ENCODE data around the gene ARHGAP8.

ARHGAP8 gene

DNA sequence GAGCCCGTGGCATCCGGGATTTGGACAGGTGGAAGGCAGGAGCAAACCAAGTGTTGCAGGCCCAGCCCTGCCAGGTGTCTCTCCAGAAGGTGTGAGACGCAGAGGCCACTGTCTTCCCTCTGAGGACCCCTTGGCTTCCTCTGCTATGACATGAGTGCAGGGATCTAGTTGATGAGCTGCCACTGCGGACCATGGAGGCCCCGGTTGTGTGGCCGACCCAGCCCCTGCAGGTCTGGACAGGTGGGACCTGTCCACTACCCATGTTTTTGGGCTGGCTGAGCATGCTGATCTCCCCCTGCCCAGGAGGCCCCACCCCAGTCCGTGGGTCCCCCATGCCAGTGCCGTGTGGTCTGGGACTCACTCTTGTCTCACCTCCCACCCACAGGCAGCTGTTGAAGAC is 27.5 kb upstream of the ARHGAP8 start:
- DNase-seq (ENCODE audit: low read depth in 3 of 3) = no peak

DNA sequence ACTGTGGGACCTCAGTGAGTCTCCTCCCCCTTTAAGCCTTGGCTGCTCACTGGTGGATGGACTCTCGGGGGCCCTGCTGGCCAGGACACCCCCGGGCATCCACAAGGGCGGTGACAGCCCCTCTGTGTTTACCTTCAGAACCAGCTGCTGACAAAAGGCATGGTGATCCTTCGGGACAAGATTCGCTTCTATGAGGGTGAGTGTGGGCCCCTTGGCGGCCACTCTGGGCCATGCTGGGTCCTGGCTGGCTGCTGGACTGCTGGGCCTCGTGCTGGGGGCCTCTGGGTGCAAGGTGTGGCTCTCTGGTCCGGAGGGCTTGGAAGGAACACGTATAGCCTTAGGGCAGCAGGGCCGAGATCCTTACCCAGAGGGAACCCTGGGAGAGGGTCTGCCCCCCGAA is 25.9 kb upstream of the ARHGAP8 start:
- DNase-seq (ENCODE audit: low read depth in 3 of 3) = no peak

DNA sequence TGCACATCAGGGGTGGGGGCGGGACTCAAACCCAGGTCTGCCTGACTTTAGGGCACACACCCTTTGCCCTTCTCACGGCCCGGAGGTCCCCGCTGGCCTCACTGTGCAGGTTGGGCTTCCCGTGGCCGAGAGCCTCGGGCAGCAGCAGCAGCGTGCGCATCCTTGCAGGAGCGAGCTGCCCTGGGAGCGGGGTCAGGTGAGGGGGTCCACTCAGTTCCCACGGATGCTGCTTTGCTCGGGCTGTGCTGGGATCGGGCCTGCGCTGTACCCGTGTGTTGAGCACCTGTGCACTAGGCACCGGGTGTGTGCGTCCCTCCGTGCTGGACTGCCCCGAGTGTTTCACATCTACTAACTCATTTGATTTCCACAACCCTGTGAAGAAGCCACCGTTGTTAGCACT is 25.2 kb upstream of the ARHGAP8 start:
- DNase-seq (ENCODE audit: low read depth in 3 of 3) = no peak

DNA sequence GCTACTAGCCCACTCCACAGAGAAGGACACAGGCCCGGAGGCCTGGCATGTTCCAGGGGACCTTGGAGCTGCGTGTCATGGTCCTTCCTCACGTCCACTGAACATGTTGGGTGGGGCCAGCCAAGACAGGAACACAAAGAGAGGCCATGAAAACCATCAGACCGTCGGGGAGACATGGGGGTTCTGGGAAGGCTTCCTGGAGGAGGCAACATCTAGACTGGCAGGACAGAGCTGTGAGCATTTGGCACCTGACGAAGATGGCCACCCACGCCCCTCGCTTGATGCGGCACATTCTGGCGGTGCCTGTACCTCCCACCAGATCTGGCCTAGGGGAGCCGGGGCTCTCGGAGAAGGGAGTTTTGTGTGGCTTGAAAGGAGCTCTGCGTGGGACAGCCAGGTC is 24.7 kb upstream of the ARHGAP8 start:
- DNase-seq (ENCODE audit: low read depth in 3 of 3) = no peak

DNA sequence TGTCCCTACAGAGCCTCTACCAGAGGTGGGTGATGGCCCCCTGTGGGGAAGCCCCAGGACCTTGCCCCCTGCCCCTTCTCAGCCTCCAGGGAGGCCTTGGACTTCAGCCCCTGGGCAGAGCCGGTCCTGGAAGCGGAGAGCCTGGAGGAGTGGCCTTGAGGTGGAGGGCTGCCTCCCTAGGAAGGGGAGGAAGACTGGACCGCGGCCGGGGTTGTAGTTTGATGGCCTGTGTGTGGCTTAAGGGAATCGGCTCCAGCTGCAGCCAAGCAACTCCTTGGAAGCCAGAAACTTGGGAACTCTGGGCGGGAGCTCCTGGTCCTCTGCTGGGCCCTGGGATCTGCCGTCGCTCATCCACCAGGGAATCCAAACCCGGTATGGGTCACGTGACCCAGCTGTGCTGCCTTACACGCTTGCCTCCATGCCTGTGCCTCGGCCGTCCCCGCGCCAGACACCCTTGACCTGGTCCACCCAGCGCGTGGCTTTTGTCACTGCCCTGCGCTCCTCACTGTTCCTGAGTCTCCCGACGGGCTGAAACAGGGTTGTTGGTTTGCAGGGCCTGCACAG is 23.5 kb upstream of the ARHGAP8 start:
- DNase-seq (ENCODE audit: low read depth in 3 of 3) = no peak

DNA sequence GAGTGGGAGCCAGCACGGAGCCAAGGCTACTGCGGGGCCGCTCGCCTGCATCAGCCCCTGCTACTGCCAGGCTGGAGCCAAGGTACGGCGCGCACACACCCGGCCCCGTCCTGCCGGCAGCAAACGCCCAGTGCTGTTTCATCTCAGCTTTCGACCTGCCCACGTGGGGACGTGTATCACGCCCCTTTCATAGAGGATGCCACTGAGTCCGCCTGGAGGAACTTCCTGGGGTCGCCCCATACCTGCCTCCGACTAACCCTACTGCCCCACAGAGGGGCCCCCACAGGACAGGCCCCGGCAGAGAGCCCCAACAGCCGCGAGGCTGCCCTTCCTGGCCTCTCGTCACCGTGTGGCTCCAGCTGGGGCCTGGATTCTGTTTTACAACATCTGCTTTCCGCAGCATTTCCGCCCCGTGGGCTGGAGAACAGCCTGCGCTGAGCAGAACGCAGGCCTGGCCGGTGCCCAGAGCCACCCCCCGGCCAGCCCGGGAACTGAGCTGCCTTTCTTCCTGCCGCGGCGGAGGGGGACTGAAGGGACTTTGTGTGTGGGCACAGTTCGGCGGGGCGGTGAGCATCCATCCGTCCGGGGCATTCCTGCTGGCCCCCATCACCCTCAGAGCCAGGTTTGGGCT is 22.9 kb upstream of the ARHGAP8 start:
- DNase-seq (ENCODE audit: low read depth in 3 of 3) = no peak

DNA sequence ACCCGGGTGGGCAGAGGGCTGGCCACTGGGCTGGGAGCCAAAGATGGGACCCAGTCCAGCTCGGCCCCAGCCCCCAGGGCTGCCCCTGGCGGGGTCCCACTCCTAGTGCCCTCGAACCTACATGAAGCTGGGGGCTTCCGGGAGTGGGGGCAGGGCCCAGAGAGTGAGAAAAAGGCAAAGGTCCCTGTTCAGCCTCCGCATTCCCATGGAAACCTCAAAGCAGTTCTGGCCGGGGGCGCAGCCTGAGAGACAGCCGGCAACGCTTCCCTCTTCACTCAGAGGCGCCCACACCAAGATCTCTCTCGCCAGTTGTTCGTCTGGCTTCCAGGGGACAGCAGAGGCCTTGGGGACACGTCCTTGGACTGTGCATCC is 22.4 kb upstream of the ARHGAP8 start:
- no peak for DNase-seq (ENCODE audit: low read depth in 3 of 3)

DNA sequence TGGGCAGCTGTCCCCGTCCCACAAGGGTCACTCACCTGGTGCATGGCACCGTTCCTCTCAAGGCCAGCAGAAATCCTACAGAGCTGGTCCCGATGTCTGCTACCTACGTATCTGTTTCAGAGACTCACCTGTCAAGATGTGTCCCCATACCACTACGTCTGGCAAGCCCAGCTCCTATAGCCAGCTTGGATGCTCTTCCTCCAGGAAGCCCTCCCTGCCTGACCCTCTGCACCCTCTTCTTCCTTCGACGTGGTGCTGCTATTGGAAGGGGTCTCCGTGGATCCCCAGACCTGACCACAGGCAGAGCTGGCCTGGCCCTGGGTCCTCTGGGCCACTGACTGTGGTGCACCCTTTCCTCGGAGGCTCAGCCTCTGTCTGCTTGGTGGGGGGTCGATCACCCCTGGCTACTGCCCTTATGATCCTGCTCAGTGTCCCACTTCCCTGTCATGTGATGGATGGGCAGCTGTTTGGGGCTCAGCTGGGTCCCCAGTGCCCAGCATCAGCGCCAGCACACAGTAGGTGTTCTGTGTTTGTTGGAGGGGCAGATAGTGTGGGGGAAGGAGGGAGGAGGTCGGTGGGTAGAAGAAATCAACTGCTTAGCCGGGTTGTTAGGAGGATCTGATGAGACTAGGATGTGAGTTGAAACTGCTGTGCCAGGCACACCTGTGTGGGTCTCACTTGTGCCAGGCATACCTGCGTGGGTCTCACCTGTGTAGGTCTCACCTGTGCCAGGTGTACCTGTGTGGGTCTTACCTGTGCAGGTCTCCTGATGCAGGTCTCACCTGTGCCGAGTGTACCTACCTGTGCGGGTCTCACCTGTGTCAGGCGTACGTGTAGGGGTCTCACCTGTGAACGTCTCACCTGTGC is 21.7 kb upstream of the ARHGAP8 start:
- no peak for DNase-seq (ENCODE audit: low read depth in 3 of 3)

DNA sequence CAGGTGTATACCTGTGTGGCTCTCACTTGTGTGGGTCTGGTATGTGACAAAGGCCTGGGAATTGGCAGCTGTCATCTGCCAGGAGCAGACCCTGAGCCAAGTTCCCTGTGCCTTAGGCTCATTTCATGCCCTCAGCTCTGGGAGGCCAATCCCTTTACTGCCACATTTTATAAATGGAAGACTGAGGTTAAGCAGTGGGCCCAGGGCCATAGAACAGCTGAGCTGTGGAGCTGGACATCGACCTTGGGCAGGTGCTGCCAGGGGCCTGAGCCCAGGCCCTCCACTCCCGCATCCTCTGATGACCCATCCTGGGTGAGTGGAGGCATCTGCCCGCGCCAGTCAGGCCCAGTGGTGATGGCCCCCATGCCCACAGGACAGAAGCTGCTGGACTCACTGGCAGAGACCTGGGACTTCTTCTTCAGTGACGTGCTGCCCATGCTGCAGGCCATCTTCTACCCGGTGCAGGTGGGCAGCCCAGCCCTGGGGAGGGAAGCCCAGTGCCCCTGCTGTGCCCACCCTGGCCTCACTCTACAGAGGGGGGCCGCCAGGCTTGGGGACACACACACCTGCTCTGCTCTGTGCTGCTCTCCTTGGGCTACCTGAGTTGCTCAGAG is 20.9 kb upstream of the ARHGAP8 start:
- no peak for DNase-seq (ENCODE audit: low read depth in 3 of 3)

DNA sequence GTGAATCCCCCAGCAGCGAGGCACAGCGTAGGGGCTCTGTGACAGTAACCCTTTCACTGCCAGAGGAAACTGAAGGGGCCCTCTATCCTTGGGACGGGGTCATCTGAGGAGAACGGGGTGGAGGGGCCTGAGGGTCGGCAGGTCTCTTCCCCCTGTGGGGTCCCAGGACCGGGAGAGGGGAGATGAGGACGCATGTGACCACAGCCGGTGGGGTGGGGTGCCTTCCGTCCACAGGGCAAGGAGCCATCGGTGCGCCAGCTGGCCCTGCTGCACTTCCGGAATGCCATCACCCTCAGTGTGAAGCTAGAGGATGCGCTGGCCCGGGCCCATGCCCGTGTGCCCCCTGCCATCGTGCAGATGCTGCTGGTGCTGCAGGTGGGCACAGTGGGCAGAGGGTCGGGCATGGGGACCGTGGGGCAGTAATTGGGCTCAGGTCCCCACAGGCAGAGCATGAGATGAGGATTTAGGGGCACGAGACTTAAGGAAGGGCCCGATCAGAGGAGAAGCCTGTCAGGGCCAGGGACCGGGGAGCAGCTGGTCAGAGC is 20.3 kb upstream of the ARHGAP8 start:
- DNase-seq (ENCODE audit: low read depth in 3 of 3) = no peak

DNA sequence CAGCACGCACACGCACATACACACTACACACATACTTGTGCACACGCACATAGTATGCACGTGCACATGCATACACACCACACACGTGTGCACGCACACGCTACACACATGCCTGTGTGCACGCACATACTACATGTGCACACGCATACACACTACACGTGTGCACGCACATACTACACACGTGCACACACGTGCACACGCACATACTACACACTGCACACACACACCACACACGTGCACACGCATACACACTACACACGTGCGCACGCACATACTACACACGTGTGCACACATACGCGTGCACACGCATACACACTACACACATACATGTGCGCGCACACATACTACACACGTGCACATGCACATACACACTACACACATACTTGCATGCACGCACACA is 19.7 kb upstream of the ARHGAP8 start:
- DNase-seq (ENCODE audit: low read depth in 3 of 3) = no peak

DNA sequence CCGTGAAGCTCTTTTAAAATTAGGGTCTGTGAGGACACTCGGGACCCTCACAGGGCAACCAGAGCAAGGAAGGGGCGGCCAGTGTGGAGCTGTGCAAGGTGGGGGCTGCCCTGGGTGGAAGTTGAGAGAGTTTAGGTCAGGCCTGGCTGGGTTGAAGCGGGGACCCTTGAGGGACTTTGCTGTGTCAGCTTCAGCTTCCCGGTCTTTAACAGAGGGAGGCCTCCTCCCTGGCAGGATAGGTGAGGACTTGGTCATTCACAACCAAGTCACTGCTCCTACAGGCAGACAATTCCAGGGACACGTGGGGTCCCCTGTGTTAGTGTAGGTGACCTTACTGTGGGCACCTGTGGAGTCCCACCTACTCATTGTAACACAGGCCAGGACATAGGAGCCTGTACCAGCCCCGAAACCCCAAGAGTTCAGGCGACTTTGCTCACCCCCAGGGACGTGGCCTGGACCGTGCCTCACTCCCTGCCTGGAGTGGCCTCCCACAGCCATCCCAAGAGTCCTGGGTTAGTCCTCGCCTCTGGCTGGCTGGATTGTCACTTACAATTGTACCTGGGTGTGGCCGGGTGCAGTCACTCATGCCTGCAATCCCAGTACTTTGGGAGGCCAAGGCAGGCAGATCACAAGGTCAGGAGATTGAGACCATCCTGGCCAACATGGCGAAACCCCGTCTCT is 18.8 kb upstream of the ARHGAP8 start:
- no peak for DNase-seq (ENCODE audit: low read depth in 3 of 3)

DNA sequence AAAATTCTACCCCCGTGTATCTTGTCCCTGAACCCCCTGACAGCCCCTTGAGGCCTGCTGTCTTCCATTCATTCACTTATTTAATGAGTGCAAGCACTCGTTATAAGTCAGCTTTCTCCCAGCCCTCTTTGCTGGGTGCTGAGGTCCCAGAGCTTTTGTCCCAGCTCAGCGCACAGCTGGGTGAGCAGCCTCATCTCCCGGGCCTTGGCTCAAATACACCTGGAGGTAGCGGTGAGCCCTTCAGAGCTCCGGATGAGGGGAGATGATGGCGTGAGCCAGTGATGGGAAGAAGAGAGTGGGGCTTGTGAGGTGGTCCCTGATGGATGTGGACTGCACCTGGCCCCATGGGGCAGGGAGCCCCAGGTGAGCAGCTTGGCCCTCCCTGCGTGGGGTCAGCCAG is 18.1 kb upstream of the ARHGAP8 start:
- DNase-seq (ENCODE audit: low read depth in 3 of 3) = no peak

DNA sequence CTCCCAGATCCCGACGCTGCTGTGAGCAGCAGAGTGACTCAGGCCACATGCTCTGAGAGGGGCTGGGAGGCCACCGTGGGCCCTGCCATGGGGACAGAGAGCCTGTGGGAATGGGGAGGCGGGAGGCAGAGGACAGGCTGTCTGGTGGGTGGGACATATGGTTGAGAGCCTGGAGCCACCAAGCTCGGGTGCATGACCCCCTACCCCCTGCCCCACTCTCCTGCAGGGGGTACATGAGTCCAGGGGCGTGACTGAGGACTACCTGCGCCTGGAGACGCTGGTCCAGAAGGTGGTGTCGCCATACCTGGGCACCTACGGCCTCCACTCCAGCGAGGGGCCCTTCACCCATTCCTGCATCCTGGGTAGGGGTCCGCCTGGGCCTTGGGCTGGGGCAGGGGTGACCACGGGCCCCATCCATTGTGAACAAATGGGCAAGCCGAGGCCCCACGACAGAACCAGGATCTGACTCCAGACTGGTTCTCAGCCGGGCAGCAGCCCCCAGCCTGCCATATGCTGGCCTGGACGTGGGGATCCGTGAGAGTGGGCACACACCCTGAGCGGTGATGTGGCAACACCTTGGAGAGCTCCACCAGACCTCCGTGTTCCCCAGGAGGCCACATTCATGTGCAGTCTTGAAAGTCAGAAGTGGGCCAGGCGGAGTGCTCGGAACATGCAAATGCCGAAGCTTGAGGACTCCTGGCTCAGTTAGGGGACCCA is 17.4 kb upstream of the ARHGAP8 start:
- DNase-seq (ENCODE audit: low read depth in 3 of 3) = no peak

DNA sequence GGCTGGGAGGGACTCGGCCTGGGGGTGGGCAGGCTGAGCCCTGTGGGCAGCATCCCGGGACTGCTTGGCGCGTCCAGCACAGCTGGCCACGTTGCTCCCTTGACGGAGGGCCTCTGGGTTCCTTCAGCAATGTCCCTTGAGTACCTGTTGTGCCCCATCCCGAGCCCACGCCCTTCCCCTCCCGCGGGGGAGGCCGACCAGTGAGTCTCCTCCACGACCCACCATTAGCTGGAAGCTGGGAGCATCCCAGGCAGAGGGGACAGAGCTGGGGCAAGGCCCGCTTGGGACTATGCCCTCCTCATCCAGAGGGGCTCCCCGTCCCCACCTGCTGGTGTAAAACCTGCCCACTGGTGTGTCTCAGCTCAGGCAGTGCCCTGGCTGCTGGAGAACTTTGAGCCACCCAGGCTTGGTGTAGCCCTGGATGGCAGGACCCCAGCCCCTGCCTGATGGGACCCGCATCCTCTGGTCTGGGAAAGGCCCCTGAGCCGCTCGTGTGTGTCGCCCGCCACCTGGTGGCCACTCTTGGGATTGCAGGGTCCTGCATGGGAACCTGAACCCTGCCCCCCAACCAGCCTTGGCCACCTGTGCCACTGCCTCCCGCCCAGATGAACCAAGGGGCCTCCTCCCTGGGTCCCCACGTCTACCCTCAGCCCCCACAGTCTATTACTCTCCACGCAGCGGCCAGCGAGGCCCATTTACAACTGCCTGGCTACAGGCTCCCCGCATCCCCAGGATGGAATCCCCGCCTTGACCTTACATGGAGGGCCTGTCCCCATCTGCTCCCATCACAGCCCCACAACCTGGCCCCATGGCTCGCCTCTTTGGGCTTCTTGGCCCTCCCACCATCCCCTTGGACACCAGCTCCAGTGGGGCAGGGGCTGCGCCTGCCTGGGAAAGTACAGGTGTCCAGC is 16.6 kb upstream of the ARHGAP8 start:
- DNase-seq (ENCODE audit: low read depth in 3 of 3) = peak; percentile 70 to 81 (median 74)

DNA sequence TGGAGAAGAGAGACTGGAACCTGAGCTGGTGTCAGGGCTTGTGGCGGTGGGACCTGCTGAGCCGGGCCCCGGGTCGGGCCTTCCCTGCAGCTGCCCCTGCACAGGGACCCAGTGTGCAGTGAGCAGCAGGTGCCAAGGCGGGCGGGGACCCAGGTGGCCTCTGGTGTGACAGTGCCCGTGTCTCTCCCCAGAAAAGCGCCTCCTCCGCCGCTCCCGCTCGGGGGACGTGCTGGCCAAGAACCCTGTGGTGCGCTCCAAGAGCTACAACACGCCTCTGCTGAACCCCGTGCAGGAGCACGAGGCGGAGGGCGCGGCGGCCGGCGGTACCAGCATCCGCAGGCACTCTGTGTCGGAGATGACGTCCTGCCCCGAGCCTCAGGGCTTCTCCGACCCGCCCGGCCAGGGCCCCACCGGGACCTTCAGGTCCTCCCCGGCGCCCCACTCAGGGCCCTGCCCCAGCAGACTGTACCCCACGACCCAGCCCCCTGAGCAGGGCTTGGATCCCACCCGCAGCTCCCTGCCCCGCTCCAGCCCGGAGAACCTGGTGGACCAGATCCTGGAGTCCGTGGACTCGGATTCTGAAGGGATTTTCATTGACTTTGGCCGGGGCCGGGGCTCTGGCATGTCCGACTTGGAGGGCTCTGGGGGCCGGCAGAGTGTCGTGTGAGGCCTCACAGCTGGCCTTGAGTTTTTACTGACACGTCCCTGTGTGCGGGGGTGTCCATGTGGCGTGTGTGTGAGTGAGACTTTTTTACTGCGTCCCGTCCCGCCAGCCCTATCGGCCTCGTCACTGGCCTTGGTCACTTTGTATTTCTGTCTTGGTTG is 15.6 kb upstream of the ARHGAP8 start:
- no peak for DNase-seq (ENCODE audit: low read depth in 3 of 3)

DNA sequence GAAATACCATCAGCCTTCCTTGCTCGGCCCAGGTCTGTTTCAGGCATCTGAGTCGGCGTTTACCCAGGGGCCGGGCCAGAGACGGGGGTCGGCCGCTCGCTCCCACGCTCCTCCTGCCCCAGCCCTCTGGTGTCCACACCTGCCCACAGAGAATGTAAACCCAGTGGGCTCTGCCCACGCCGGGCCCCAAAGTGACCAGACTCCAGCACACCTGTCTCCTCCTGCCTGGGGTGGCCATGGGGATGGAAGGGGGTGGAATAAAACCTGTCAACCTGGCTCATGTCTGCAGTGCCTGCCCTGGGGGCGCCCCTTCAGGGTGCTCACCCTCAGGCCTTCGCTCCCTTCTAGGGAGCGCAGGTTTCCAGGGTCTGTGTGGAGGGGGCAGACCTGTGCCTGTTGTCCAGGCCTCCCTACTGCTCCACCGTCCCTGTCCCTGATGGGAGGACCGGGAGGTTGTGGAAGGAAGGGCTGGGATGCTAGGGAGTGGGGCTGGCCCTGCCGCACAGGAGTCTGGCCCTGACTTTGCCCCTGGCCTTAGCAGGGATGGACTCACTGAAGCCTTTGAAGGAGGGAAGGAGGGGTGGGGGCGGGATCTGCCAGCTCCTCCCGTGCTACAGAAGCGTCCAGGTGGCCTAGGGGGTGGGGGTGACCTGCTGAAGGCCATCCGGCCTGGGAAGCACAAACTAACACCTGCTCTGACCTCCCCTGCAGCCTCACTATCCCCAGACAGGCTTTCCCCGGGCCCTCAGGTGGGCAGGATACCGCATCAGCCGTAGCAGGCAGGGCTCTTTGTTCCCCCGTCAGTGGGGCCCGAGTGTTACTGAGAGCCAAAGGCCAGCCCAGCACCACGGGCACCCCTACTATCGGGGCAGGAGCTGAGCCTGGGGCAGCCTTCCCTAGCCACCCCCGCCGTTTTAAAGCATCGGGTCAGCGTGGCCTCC is 14.7 kb upstream of the ARHGAP8 start:
- no peak for DNase-seq (ENCODE audit: low read depth in 3 of 3)

DNA sequence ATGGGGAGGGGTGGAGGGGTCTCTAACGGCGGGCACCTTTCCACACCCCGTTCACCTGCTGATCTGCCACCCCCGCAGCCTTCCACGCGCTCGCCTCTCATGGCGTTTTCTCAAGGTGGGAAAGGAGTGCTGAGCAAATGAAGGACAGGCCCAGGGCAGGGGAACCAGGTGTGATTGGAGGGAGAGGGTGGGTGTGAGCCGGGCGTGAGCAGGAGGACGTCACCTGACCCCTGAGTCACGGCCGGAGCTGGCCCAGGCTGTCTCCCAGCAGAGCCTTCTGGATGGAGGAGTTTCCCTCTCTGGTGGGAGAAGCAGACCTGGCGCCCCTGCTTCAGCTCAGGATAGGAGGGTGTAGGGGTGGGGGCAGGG is 14.0 kb upstream of the ARHGAP8 start:
- no peak for DNase-seq (ENCODE audit: low read depth in 3 of 3)
